Neural crest cell (in vitro differentiated cells): ENCODE data around the gene PTPRG. TPM values are rescaled to one million over a fixed set of nuclear protein-coding genes. Genes with fewer than 3 reads are reported as not detected.
A peak's percentile ranks its signal among the peaks of the same experiment; 100 is the strongest.

Source experiments
- DNase-seq: peaks from one replicate; pipeline ENCODE4 v3.0.0; 2021; ENCODE audit warnings: low read depth, mixed read lengths, low spot score
- H3K27ac Mint-ChIP-seq: one replicate; pipeline ENCODE4 v1.8.0; 2021; ENCODE audit warnings: mild to moderate bottlenecking, mixed read lengths; ENCODE audit not compliant: unreplicated experiment
- H3K27me3 Mint-ChIP-seq: 2 replicates; pipeline ENCODE4 v1.8.0; 2021; ENCODE audit warnings: low read depth, mild to moderate bottlenecking, mixed read lengths
- H3K36me3 Mint-ChIP-seq: 2 replicates; pipeline ENCODE4 v1.8.0; 2021; ENCODE audit warnings: low read depth, mild to moderate bottlenecking, mixed read lengths
- H3K4me1 Mint-ChIP-seq: 2 replicates; pipeline ENCODE4 v1.8.0; 2021; ENCODE audit warnings: mixed read lengths
- H3K4me3 Mint-ChIP-seq: one replicate; pipeline ENCODE4 v1.8.0; 2021; ENCODE audit warnings: mild to moderate bottlenecking, mixed read lengths
- H3K9me3 Mint-ChIP-seq: 2 replicates; pipeline ENCODE4 v1.8.0; 2021; ENCODE audit warnings: mixed read lengths
- total RNA-seq: library from RNA; stranded (reverse); gene quantifications from 2 replicates; pipeline ENCODE4 v1.2.1, GENCODE V29; 2021
- TF ChIP-seq, protein P1 (sequence below): fragments of 200-600 bp; sonication (generic); conservative IDR thresholded peaks from 2 replicates; pipeline ENCODE4 v1.5.0; 2021; ENCODE audit warnings: antibody characterized with exemption, mild to moderate bottlenecking

Gene PTPRG
- total RNA-seq, 1 donor from 2014 or later: 41.2 TPM

DNA sequence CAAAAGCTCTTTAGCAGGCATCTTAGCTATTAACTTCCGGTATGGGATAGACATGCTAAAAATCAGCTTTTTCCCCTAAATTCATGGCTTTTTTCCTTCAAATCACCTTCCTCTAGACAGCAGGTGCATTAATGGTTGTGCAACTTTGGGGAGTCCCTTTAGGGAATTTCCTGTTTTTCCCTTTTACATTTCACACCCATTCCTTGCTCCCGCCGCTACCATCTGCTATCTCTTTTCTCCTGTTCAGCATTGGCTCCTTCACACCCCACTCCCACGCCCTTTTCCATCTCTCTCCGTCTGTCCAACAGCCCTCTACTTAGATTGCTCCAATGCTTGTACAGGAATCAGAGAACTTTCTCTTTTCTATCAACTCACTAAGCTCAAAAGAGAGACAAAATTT lies 768.6 kb downstream of the PTPRG start:
- TF ChIP-seq, protein P1, sequence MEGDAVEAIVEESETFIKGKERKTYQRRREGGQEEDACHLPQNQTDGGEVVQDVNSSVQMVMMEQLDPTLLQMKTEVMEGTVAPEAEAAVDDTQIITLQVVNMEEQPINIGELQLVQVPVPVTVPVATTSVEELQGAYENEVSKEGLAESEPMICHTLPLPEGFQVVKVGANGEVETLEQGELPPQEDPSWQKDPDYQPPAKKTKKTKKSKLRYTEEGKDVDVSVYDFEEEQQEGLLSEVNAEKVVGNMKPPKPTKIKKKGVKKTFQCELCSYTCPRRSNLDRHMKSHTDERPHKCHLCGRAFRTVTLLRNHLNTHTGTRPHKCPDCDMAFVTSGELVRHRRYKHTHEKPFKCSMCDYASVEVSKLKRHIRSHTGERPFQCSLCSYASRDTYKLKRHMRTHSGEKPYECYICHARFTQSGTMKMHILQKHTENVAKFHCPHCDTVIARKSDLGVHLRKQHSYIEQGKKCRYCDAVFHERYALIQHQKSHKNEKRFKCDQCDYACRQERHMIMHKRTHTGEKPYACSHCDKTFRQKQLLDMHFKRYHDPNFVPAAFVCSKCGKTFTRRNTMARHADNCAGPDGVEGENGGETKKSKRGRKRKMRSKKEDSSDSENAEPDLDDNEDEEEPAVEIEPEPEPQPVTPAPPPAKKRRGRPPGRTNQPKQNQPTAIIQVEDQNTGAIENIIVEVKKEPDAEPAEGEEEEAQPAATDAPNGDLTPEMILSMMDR: no peak
- no peak for DNase-seq
- H3K9me3 Mint-ChIP-seq: no peaks in the 10 kb centered on the region
- no peak overlapping the region for H3K27ac Mint-ChIP-seq
- H3K36me3 Mint-ChIP-seq: no peaks in the 10 kb centered on the region
- H3K4me3 Mint-ChIP-seq: no peak overlapping the region
- H3K27me3 Mint-ChIP-seq: no peaks in the 10 kb centered on the region
- peaks cover 21% of the 10 kb centered on the region for H3K4me1 Mint-ChIP-seq

GRCh38 chr3:62332017-62332416 lies 770.6 kb downstream of the PTPRG start:
- Mint-ChIP-seq H3K4me3 (no peak overlapping the region), H3K36me3 (no peaks in the 10 kb centered on the region), H3K27me3 (no peaks in the 10 kb centered on the region), H3K9me3 (no peaks in the 10 kb centered on the region), H3K27ac (no peak overlapping the region), H3K4me1 (peaks cover 25% of the 10 kb centered on the region)
- TF ChIP-seq, protein P1: no peak
- no peak for DNase-seq

DNA sequence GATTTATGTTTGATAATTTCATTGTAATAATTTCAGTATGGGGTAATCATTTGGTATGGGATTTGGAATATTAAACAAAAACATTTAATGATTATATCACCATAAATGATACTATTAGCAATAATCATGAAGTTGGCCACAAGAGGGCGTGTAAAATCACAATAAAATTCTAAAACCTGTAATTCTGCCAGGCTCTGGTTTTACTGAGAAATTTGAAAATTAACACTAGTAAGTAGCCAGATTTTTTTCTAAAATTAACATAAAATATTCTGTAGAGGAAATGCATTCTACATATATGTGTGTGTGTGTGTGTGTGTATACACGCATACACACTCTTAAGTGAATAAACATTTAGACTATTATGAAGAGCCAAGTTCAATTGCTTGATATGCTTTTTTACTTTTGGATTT lies 771.5 kb downstream of the PTPRG start:
- DNase-seq: peak; percentile 25
- Mint-ChIP-seq H3K27ac (no peak overlapping the region), H3K9me3 (no peaks in the 10 kb centered on the region), H3K36me3 (no peaks in the 10 kb centered on the region), H3K4me3 (no peak overlapping the region), H3K27me3 (no peaks in the 10 kb centered on the region), H3K4me1 (peaks cover 25% of the 10 kb centered on the region)
- TF ChIP-seq, protein P1: peak; percentile 84

- no peaks in the 10 kb centered on the region for H3K27me3 Mint-ChIP-seq
- no peak overlapping the region for H3K4me3 Mint-ChIP-seq
- H3K4me1 Mint-ChIP-seq: peaks cover 25% of the 10 kb centered on the region
- H3K27ac Mint-ChIP-seq: no peak overlapping the region
- TF ChIP-seq, protein P1: no peak
- H3K9me3 Mint-ChIP-seq: no peaks in the 10 kb centered on the region
- DNase-seq: no peak
- no peaks in the 10 kb centered on the region for H3K36me3 Mint-ChIP-seq
These were observed 773.8 kb downstream of the PTPRG start for GRCh38 chr3:62335196-62335595.

DNA sequence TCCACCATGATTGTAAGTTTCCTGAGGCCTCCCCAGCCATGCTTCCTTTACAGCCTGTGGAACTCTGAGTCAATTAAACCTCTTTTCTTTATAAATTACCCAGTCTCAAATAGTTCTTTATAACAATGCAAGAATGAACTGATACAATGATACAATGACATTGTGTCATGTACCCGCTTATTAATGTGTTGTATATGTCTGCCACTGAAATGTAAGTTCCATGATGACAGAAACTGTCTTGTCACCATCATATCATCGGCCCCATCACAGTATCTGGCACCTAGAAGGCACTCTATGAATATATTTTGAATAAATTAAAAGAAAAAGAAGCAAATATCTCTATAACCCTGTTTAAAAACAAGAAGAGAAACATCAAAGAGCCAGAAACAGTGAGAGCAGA lies 782.4 kb downstream of the PTPRG start:
- Mint-ChIP-seq H3K27me3 (peaks cover 10% of the 10 kb centered on the region), H3K4me1 (no peaks in the 10 kb centered on the region), H3K4me3 (no peak overlapping the region), H3K36me3 (peaks cover 3% of the 10 kb centered on the region), H3K9me3 (peaks cover 13% of the 10 kb centered on the region), H3K27ac (no peak overlapping the region)
- no peak for DNase-seq
- TF ChIP-seq, protein P1: no peak
